PC-9 (cell line): ENCODE results near the gene GSTA3.
"Not testable (repeated sequence)": the region's sequence is repeated elsewhere in the genome, so short reads cannot be mapped to it uniquely, and the experiment has no call there.

Experiments used
- EZH2 ChIP-seq: fragments of 200-600 bp; sonication (generic); IDR thresholded peaks from 2 replicates; pipeline ENCODE4 v1.8.0; 2017; ENCODE audit warnings: antibody characterized with exemption, low read depth
- TF ChIP-seq, protein P1 (sequence below): fragments of 200-600 bp; sonication (generic); conservative IDR thresholded peaks from 2 replicates; pipeline ENCODE4 v1.6.1; 2017; ENCODE audit warnings: mixed run types, antibody characterized with exemption, mild to moderate bottlenecking, moderate library complexity

DNA sequence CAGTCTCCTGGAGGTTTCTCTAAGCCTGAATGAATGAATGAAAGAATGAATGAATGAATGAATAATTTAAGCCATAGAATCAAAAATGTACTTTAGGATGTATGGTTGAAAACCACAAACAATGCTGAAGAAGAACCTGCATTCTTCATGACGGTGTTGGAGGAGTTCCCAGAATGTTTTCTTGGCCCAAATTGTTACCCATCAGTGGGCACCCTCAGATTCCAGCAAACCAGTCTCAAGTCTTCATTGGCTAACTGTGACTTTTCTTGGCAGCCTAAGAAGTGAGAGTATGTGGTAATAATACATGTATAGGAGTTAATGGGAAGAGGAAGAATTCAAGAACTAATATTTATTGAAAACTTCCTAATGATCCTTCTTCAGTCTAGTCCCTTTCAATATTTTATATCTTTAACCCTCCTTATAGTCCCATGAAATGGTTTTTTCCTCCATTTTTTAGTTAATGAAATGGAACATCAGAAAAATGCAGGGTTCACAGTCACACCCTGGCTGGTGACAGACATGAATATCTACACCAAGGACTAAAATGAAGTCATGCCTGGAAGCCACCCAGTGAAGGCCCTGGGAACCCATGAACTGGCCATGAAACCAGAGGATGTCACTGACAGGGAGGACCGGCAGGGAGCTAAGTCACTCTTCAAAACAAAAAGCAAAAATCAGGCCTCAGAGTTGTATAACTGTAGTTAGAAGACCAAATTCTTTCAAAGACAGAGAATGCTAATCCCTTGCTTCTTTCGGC is 39.0 kb downstream of the GSTA3 start:
- not testable (repeated sequence) for TF ChIP-seq EZH2
- TF ChIP-seq, protein P1, sequence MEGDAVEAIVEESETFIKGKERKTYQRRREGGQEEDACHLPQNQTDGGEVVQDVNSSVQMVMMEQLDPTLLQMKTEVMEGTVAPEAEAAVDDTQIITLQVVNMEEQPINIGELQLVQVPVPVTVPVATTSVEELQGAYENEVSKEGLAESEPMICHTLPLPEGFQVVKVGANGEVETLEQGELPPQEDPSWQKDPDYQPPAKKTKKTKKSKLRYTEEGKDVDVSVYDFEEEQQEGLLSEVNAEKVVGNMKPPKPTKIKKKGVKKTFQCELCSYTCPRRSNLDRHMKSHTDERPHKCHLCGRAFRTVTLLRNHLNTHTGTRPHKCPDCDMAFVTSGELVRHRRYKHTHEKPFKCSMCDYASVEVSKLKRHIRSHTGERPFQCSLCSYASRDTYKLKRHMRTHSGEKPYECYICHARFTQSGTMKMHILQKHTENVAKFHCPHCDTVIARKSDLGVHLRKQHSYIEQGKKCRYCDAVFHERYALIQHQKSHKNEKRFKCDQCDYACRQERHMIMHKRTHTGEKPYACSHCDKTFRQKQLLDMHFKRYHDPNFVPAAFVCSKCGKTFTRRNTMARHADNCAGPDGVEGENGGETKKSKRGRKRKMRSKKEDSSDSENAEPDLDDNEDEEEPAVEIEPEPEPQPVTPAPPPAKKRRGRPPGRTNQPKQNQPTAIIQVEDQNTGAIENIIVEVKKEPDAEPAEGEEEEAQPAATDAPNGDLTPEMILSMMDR = not testable (repeated sequence)
